Endothelial cell (in vitro differentiated cells): ENCODE data around the gene SLC35B3. TPM values are rescaled to one million over a fixed set of nuclear protein-coding genes. Genes with fewer than 3 reads are reported as not detected.
"Not testable (repeated sequence)": the region's sequence is repeated elsewhere in the genome, so short reads cannot be mapped to it uniquely, and the experiment has no call there.

Experiments
- DNase-seq: peaks from one replicate; pipeline ENCODE4 v3.0.0; 2021; ENCODE audit warnings: low spot score
- H3K27ac Mint-ChIP-seq: one replicate; pipeline ENCODE4 v1.8.0; 2021; ENCODE audit warnings: mixed read lengths, inconsistent platforms; ENCODE audit not compliant: unreplicated experiment
- H3K27me3 Mint-ChIP-seq: one replicate; pipeline ENCODE4 v1.8.0; 2021; ENCODE audit warnings: mild to moderate bottlenecking, moderate library complexity, mixed read lengths, inconsistent platforms; ENCODE audit not compliant: unreplicated experiment
- H3K36me3 Mint-ChIP-seq: one replicate; pipeline ENCODE4 v1.8.0; 2021; ENCODE audit warnings: mild to moderate bottlenecking, low read depth, mixed read lengths, inconsistent platforms; ENCODE audit not compliant: unreplicated experiment
- H3K4me1 Mint-ChIP-seq: one replicate; pipeline ENCODE4 v1.8.0; 2021; ENCODE audit warnings: mild to moderate bottlenecking, mixed read lengths, inconsistent platforms; ENCODE audit not compliant: unreplicated experiment
- H3K4me3 Mint-ChIP-seq: one replicate; pipeline ENCODE4 v1.8.0; 2021; ENCODE audit warnings: mild to moderate bottlenecking, mixed read lengths, inconsistent platforms; ENCODE audit not compliant: unreplicated experiment
- H3K9me3 Mint-ChIP-seq: one replicate; pipeline ENCODE4 v1.8.0; 2021; ENCODE audit warnings: mixed read lengths, inconsistent platforms; ENCODE audit not compliant: unreplicated experiment
- total RNA-seq: library from RNA; stranded (reverse); fragmentation: NEBNext Ultra II Directional; extraction: Animal tissue kit (Norgen Biotek cat#: 25700); gene quantifications from one replicate; pipeline ENCODE4 v1.2.1, GENCODE V29; 2021; ENCODE audit not compliant: unreplicated experiment
- TF ChIP-seq, protein P1 (sequence below): fragments of 200-600 bp; sonication (generic); IDR thresholded peaks from one replicate; pipeline ENCODE4 v1.5.0; 2021; ENCODE audit warnings: antibody characterized with exemption; ENCODE audit not compliant: unreplicated experiment

The SLC35B3 gene
- total RNA-seq, 1 donor from 2014 or later = 17.3 TPM

- Mint-ChIP-seq H3K27me3 (peaks cover 2% of the 10 kb centered on the region), H3K4me3 (peak overlapping the region; percentile 95), H3K4me1 (peaks cover 19% of the 10 kb centered on the region), H3K36me3 (no peaks in the 10 kb centered on the region), H3K9me3 (no peaks in the 10 kb centered on the region), H3K27ac (peak overlapping the region; percentile 95)
- TF ChIP-seq, protein P1, sequence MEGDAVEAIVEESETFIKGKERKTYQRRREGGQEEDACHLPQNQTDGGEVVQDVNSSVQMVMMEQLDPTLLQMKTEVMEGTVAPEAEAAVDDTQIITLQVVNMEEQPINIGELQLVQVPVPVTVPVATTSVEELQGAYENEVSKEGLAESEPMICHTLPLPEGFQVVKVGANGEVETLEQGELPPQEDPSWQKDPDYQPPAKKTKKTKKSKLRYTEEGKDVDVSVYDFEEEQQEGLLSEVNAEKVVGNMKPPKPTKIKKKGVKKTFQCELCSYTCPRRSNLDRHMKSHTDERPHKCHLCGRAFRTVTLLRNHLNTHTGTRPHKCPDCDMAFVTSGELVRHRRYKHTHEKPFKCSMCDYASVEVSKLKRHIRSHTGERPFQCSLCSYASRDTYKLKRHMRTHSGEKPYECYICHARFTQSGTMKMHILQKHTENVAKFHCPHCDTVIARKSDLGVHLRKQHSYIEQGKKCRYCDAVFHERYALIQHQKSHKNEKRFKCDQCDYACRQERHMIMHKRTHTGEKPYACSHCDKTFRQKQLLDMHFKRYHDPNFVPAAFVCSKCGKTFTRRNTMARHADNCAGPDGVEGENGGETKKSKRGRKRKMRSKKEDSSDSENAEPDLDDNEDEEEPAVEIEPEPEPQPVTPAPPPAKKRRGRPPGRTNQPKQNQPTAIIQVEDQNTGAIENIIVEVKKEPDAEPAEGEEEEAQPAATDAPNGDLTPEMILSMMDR = no peak
- no peak for DNase-seq
These were observed 462 bp upstream of the SLC35B3 start for GRCh38 chr6:8435845-8436168.

GRCh38 chr6:8434727-8435092 lies 635 bp downstream of the SLC35B3 start:
- H3K4me1 Mint-ChIP-seq = peaks cover 22% of the 10 kb centered on the region
- H3K9me3 Mint-ChIP-seq = no peaks in the 10 kb centered on the region
- peak overlapping the region; percentile 95 for H3K27ac Mint-ChIP-seq
- H3K27me3 Mint-ChIP-seq = peaks cover 2% of the 10 kb centered on the region
- H3K4me3 Mint-ChIP-seq = peak overlapping the region; percentile 95
- DNase-seq = no peak
- no peaks in the 10 kb centered on the region for H3K36me3 Mint-ChIP-seq
- TF ChIP-seq, protein P1 = no peak

- no peak for DNase-seq
These were observed 2.7 kb downstream of the SLC35B3 start for GRCh38 chr6:8432614-8433013.

DNA sequence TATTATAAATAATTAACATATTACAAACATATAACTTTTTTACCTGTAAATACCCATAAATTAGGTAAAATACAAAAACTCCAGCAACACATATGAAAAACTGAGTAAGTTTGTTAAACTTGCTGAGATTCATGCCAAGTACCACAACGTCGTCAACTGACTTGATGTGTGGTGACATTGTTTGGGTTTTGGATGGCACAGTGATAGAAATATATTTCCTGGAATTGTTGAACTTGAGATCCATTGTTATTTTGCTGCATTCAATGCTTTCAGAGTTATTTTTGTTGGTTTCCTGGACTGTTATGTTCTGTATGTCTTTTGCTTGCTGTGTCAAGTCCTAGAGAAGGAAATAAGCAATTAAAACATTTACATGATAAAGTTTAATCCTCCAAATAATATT lies 5.5 kb downstream of the SLC35B3 start:
- Mint-ChIP-seq H3K4me3 (no peak overlapping the region), H3K36me3 (peaks cover 17% of the 10 kb centered on the region), H3K4me1 (peaks cover 17% of the 10 kb centered on the region), H3K27ac (peak overlapping the region; percentile 50), H3K27me3 (no peaks in the 10 kb centered on the region), H3K9me3 (no peaks in the 10 kb centered on the region)
- no peak for DNase-seq
- TF ChIP-seq, protein P1 = no peak

More at GRCh38 chr6:8432614-8433013, 2.7 kb downstream of the SLC35B3 start:
- no peak overlapping the region for H3K4me3 Mint-ChIP-seq
- H3K4me1 Mint-ChIP-seq = peaks cover 22% of the 10 kb centered on the region
- H3K36me3 Mint-ChIP-seq = no peaks in the 10 kb centered on the region
- no peaks in the 10 kb centered on the region for H3K9me3 Mint-ChIP-seq
- TF ChIP-seq, protein P1 = no peak
- H3K27me3 Mint-ChIP-seq = no peaks in the 10 kb centered on the region
- H3K27ac Mint-ChIP-seq = no peak overlapping the region

- H3K9me3 Mint-ChIP-seq, DNase-seq, H3K27me3 Mint-ChIP-seq, H3K4me1 Mint-ChIP-seq, H3K27ac Mint-ChIP-seq: not testable (repeated sequence)
- H3K4me3 Mint-ChIP-seq = peak overlapping the region; percentile 63
- peaks cover 17% of the 10 kb centered on the region for H3K36me3 Mint-ChIP-seq
These were observed 8.8 kb downstream of the SLC35B3 start for GRCh38 chr6:8426544-8426943.
